ENCODE measurements around the gene PSMB2.
A peak's percentile ranks its signal among the peaks of the same experiment; 100 is the strongest.

The PSMB2 gene

GRCh38 chr1:35555601-35556477, 85.5 kb downstream of the PSMB2 start:
- peak; percentile 89 for DNase-seq

- no peak for DNase-seq
Observed at GRCh38 chr1:35555212-35555584, 86.1 kb downstream of the PSMB2 start.

GRCh38 chr1:35554266-35555211, 86.8 kb downstream of the PSMB2 start:
- no peak for DNase-seq

- DNase-seq, result no peak
Observed at GRCh38 chr1:35553851-35554250, 87.5 kb downstream of the PSMB2 start.

Data from NCI-H510A (cell line).